Measurements from ENCODE around the gene RCOR3. TPM values are rescaled to one million over a fixed set of nuclear protein-coding genes. Genes with fewer than 3 reads are reported as not detected.

The RCOR3 gene
- total and polyA plus RNA-seq, 4 donors, result 12.5 to 70.7 (median 40.9) TPM

GRCh38 chr1:211337430-211338223 is 78.5 kb downstream of the RCOR3 start:
- Histone ChIP-seq H3K9me3 (ENCODE audit: control insufficient read depth, low read length) (no peaks in the 10 kb centered on the region), H3K36me3 (ENCODE audit: control insufficient read depth in 1 of 2, insufficient read depth in 2 of 2, low read length in 1 of 2) (peaks cover 0 to 2% of the 10 kb centered on the region in 2 donors), H3K27me3 (ENCODE audit: control insufficient read depth in 1 of 2, insufficient read depth in 2 of 2, low read length in 1 of 2) (no peaks in the 10 kb centered on the region), H3K27ac (ENCODE audit: low read depth in 1 of 2, low read length in 2 of 2) (no peak overlapping the region), H3K4me3 (ENCODE audit: low read length in 2 of 2) (no peak overlapping the region), H3K4me1 (ENCODE audit: control insufficient read depth in 1 of 2, insufficient read depth in 2 of 2, low read length in 2 of 2) (peaks cover 0 to 12% of the 10 kb centered on the region in 2 donors)
- intact Hi-C loops (cut with DNase I), result no loop called here
- DNase-seq (no peak), ATAC-seq (ENCODE audit: low FRiP score) (no peak)
- WGBS, 2 donors, result 73 to 77% methylated on average over 7 of the region's 7 CpGs

GRCh38 chr1:211338224-211338620 is 79.1 kb downstream of the RCOR3 start:
- 86 to 89% methylated on average over 4 of the region's 4 CpGs for WGBS, 2 donors
- no peaks in the 10 kb centered on the region for H3K27me3 ChIP-seq (ENCODE audit: control insufficient read depth in 1 of 2, insufficient read depth in 2 of 2, low read length in 1 of 2)
- ATAC-seq (ENCODE audit: low FRiP score), result no peak
- intact Hi-C loops (cut with DNase I), result no loop called here
- no peak overlapping the region for H3K27ac ChIP-seq (ENCODE audit: low read depth in 1 of 2, low read length in 2 of 2)
- no peaks in the 10 kb centered on the region for H3K9me3 ChIP-seq (ENCODE audit: control insufficient read depth, low read length)
- peaks cover 0 to 12% of the 10 kb centered on the region in 2 donors for H3K4me1 ChIP-seq (ENCODE audit: control insufficient read depth in 1 of 2, insufficient read depth in 2 of 2, low read length in 2 of 2)
- H3K36me3 ChIP-seq (ENCODE audit: control insufficient read depth in 1 of 2, insufficient read depth in 2 of 2, low read length in 1 of 2), result peaks cover 0 to 2% of the 10 kb centered on the region in 2 donors
- no peak for DNase-seq
- H3K4me3 ChIP-seq (ENCODE audit: low read length in 2 of 2), result no peak overlapping the region

GRCh38 chr1:211339631-211340041 is 80.5 kb downstream of the RCOR3 start:
- DNase-seq, result no peak
- intact Hi-C loops (cut with DNase I), result no loop called here
- H3K4me3 ChIP-seq (ENCODE audit: low read length in 2 of 2), result no peak overlapping the region
- 62 to 63% methylated on average over 6 of the region's 6 CpGs for WGBS, 2 donors
- H3K27me3 ChIP-seq (ENCODE audit: control insufficient read depth in 1 of 2, insufficient read depth in 2 of 2, low read length in 1 of 2), result no peaks in the 10 kb centered on the region
- H3K27ac ChIP-seq (ENCODE audit: low read depth in 1 of 2, low read length in 2 of 2), result no peak overlapping the region
- H3K9me3 ChIP-seq (ENCODE audit: control insufficient read depth, low read length), result no peaks in the 10 kb centered on the region
- peaks cover 0 to 2% of the 10 kb centered on the region in 2 donors for H3K36me3 ChIP-seq (ENCODE audit: control insufficient read depth in 1 of 2, insufficient read depth in 2 of 2, low read length in 1 of 2)
- H3K4me1 ChIP-seq (ENCODE audit: control insufficient read depth in 1 of 2, insufficient read depth in 2 of 2, low read length in 2 of 2), result peaks cover 0 to 10% of the 10 kb centered on the region in 2 donors
- ATAC-seq (ENCODE audit: low FRiP score), result no peak

- intact Hi-C loops (cut with DNase I), result no loop called here
- ATAC-seq (ENCODE audit: low FRiP score), result no peak
- peaks cover 0 to 6% of the 10 kb centered on the region in 2 donors for H3K4me1 ChIP-seq (ENCODE audit: control insufficient read depth in 1 of 2, insufficient read depth in 2 of 2, low read length in 2 of 2)
Observed at GRCh38 chr1:211340622-211341507, 81.7 kb downstream of the RCOR3 start.

GRCh38 chr1:211341999-211342398 is 82.8 kb downstream of the RCOR3 start:
- Histone ChIP-seq H3K36me3 (ENCODE audit: control insufficient read depth in 1 of 2, insufficient read depth in 2 of 2, low read length in 1 of 2) (peaks cover 0 to 2% of the 10 kb centered on the region in 2 donors), H3K27ac (ENCODE audit: low read depth in 1 of 2, low read length in 2 of 2) (no peak overlapping the region), H3K4me1 (ENCODE audit: control insufficient read depth in 1 of 2, insufficient read depth in 2 of 2, low read length in 2 of 2) (peaks cover 0 to 4% of the 10 kb centered on the region in 2 donors), H3K27me3 (ENCODE audit: control insufficient read depth in 1 of 2, insufficient read depth in 2 of 2, low read length in 1 of 2) (no peaks in the 10 kb centered on the region), H3K9me3 (ENCODE audit: control insufficient read depth, low read length) (no peaks in the 10 kb centered on the region), H3K4me3 (ENCODE audit: low read length in 2 of 2) (no peak overlapping the region)
- no peak for DNase-seq
- no peak for ATAC-seq (ENCODE audit: low FRiP score)
- intact Hi-C loops (cut with DNase I), result no loop called here
- 93 to 94% methylated on average over 1 of the region's 1 CpG for WGBS, 2 donors

More at GRCh38 chr1:211340622-211341507, 81.7 kb downstream of the RCOR3 start:
- H3K27ac ChIP-seq (ENCODE audit: low read depth in 1 of 2, low read length in 2 of 2), result no peak overlapping the region
- no peak for DNase-seq
- no peak overlapping the region for H3K4me3 ChIP-seq (ENCODE audit: low read length in 2 of 2)
- H3K27me3 ChIP-seq (ENCODE audit: control insufficient read depth in 1 of 2, insufficient read depth in 2 of 2, low read length in 1 of 2), result no peaks in the 10 kb centered on the region
- WGBS, 2 donors, result 94% methylated on average over 10 of the region's 10 CpGs
- no peaks in the 10 kb centered on the region for H3K9me3 ChIP-seq (ENCODE audit: control insufficient read depth, low read length)
- peaks cover 0 to 2% of the 10 kb centered on the region in 2 donors for H3K36me3 ChIP-seq (ENCODE audit: control insufficient read depth in 1 of 2, insufficient read depth in 2 of 2, low read length in 1 of 2)

- ATAC-seq (ENCODE audit: low FRiP score) (no peak), DNase-seq (no peak)
- Histone ChIP-seq H3K27me3 (ENCODE audit: control insufficient read depth in 1 of 2, insufficient read depth in 2 of 2, low read length in 1 of 2) (no peaks in the 10 kb centered on the region), H3K27ac (ENCODE audit: low read depth in 1 of 2, low read length in 2 of 2) (no peak overlapping the region), H3K9me3 (ENCODE audit: control insufficient read depth, low read length) (no peaks in the 10 kb centered on the region), H3K36me3 (ENCODE audit: control insufficient read depth in 1 of 2, insufficient read depth in 2 of 2, low read length in 1 of 2) (peaks cover 0 to 2% of the 10 kb centered on the region in 2 donors), H3K4me1 (ENCODE audit: control insufficient read depth in 1 of 2, insufficient read depth in 2 of 2, low read length in 2 of 2) (no peaks in the 10 kb centered on the region), H3K4me3 (ENCODE audit: low read length in 2 of 2) (no peak overlapping the region)
- WGBS, 2 donors, result 67 to 74% methylated on average over 4 of the region's 4 CpGs
- intact Hi-C loops (cut with DNase I), result no loop called here
Observed at GRCh38 chr1:211343607-211344006, 84.4 kb downstream of the RCOR3 start.

- H3K9me3 ChIP-seq (ENCODE audit: control insufficient read depth, low read length), result no peaks in the 10 kb centered on the region
- no peak overlapping the region for H3K4me3 ChIP-seq (ENCODE audit: low read length in 2 of 2)
- 50 to 72% methylated on average over 6 of the region's 6 CpGs for WGBS, 2 donors
- no peaks in the 10 kb centered on the region for H3K4me1 ChIP-seq (ENCODE audit: control insufficient read depth in 1 of 2, insufficient read depth in 2 of 2, low read length in 2 of 2)
- no peak for DNase-seq
- H3K27me3 ChIP-seq (ENCODE audit: control insufficient read depth in 1 of 2, insufficient read depth in 2 of 2, low read length in 1 of 2), result no peaks in the 10 kb centered on the region
- intact Hi-C loops (cut with DNase I), result no loop called here
- no peaks in the 10 kb centered on the region for H3K36me3 ChIP-seq (ENCODE audit: control insufficient read depth in 1 of 2, insufficient read depth in 2 of 2, low read length in 1 of 2)
- no peak overlapping the region for H3K27ac ChIP-seq (ENCODE audit: low read depth in 1 of 2, low read length in 2 of 2)
- no peak for ATAC-seq (ENCODE audit: low FRiP score)
Observed at GRCh38 chr1:211344152-211344618, 85.0 kb downstream of the RCOR3 start.

- no peak for ATAC-seq (ENCODE audit: low FRiP score)
Observed at GRCh38 chr1:211345719-211346118, 86.6 kb downstream of the RCOR3 start.

More at GRCh38 chr1:211345719-211346118, 86.6 kb downstream of the RCOR3 start:
- H3K27me3 ChIP-seq (ENCODE audit: control insufficient read depth in 1 of 2, insufficient read depth in 2 of 2, low read length in 1 of 2), result no peaks in the 10 kb centered on the region
- no peak overlapping the region for H3K27ac ChIP-seq (ENCODE audit: low read depth in 1 of 2, low read length in 2 of 2)
- DNase-seq, result no peak
- H3K9me3 ChIP-seq (ENCODE audit: control insufficient read depth, low read length), result no peaks in the 10 kb centered on the region
- H3K36me3 ChIP-seq (ENCODE audit: control insufficient read depth in 1 of 2, insufficient read depth in 2 of 2, low read length in 1 of 2), result no peaks in the 10 kb centered on the region
- intact Hi-C loops (cut with DNase I), result no loop called here
- H3K4me3 ChIP-seq (ENCODE audit: low read length in 2 of 2), result no peak overlapping the region
- H3K4me1 ChIP-seq (ENCODE audit: control insufficient read depth in 1 of 2, insufficient read depth in 2 of 2, low read length in 2 of 2), result no peaks in the 10 kb centered on the region
- 71 to 79% methylated on average over 1 to 2 of the region's 2 CpGs for WGBS, 2 donors
